GM23338 (cell line): Measurements from ENCODE around the gene PPP1R36. TPM values are rescaled to one million over a fixed set of nuclear protein-coding genes. Genes with fewer than 3 reads are reported as not detected.

Source experiments
- ATAC-seq: fragments of 200-7000 bp; cut with Tn5 transposase; 3 replicates; pipeline ENCODE4 v1.9.1; 2020
- DNase-seq: peaks from one replicate; pipeline ENCODE4 v3.0.0-alpha.2; 2015; ENCODE audit warnings: low spot score
- H2AFZ ChIP-seq: fragments of 200-600 bp; sonication (generic); 2 replicates; pipeline ENCODE4 v1.8.0; 2016; ENCODE audit warnings: antibody characterized with exemption, mild to moderate bottlenecking, moderate library complexity
- H3F3A ChIP-seq: fragments of 200-600 bp; sonication (generic); replicated peaks from 2 replicates; pipeline ENCODE4 v1.8.0; 2017; ENCODE audit warnings: antibody characterized with exemption, mixed run types, low read depth
- H3K27ac ChIP-seq: fragments of 200-600 bp; sonication (generic); 2 replicates; pipeline ENCODE4 v1.6.1; 2016; ENCODE audit warnings: low read depth
- H3K27me3 ChIP-seq: fragments of 200-600 bp; sonication (generic); 2 replicates; pipeline ENCODE4 v1.8.0; 2016; ENCODE audit warnings: mild to moderate bottlenecking, mixed run types, moderate library complexity; ENCODE audit not compliant: insufficient read depth
- H3K36me3 ChIP-seq: fragments of 200-600 bp; sonication (generic); 2 replicates; pipeline ENCODE4 v1.8.0; 2016; ENCODE audit warnings: mild to moderate bottlenecking; ENCODE audit not compliant: insufficient read depth
- H3K4me1 ChIP-seq: fragments of 200-600 bp; sonication (generic); 2 replicates; pipeline ENCODE4 v1.8.0; 2016; ENCODE audit warnings: mild to moderate bottlenecking, moderate library complexity; ENCODE audit not compliant: insufficient read depth
- H3K4me2 ChIP-seq: fragments of 200-600 bp; sonication (generic); 2 replicates; pipeline ENCODE4 v1.7.1; 2017; ENCODE audit warnings: mixed run types
- H3K4me3 ChIP-seq: fragments of 200-600 bp; sonication (generic); 2 replicates; pipeline ENCODE4 v1.6.1; 2016; ENCODE audit warnings: mixed run types
- H3K79me2 ChIP-seq: fragments of 200-600 bp; sonication (generic); replicated peaks from 2 replicates; pipeline ENCODE4 v1.8.0; 2017; ENCODE audit warnings: mild to moderate bottlenecking; ENCODE audit not compliant: insufficient read depth
- H3K9me2 ChIP-seq: fragments of 200-600 bp; sonication (generic); 2 replicates; pipeline ENCODE4 v1.8.0; 2017; ENCODE audit not compliant: insufficient read depth
- H4K20me1 ChIP-seq: fragments of 200-600 bp; sonication (generic); replicated peaks from 2 replicates; pipeline ENCODE4 v1.8.0; 2017; ENCODE audit warnings: mild to moderate bottlenecking; ENCODE audit not compliant: insufficient read depth
- H3K27ac Mint-ChIP-seq: 2 replicates; pipeline ENCODE4 v1.8.0; 2020; ENCODE audit warnings: inconsistent platforms, mild to moderate bottlenecking, moderate library complexity, mixed read lengths
- H3K27me3 Mint-ChIP-seq: 3 replicates; pipeline ENCODE4 v1.8.0; 2022; ENCODE audit warnings: low read depth, mild to moderate bottlenecking, moderate library complexity, mixed read lengths, inconsistent platforms; ENCODE audit not compliant: insufficient read depth, poor library complexity
- H3K36me3 Mint-ChIP-seq: 3 replicates; pipeline ENCODE4 v1.8.0; 2021; ENCODE audit warnings: low read depth, mild to moderate bottlenecking, inconsistent platforms, moderate library complexity, mixed read lengths
- H3K4me1 Mint-ChIP-seq: 3 replicates; pipeline ENCODE4 v1.8.0; 2020; ENCODE audit warnings: mild to moderate bottlenecking, inconsistent platforms, mixed read lengths
- H3K4me3 Mint-ChIP-seq: 3 replicates; pipeline ENCODE4 v1.8.0; 2021; ENCODE audit warnings: moderate library complexity, mild to moderate bottlenecking, inconsistent platforms, mixed read lengths
- H3K9me3 Mint-ChIP-seq: 3 replicates; pipeline ENCODE4 v1.8.0; 2020; ENCODE audit warnings: moderate library complexity, mild to moderate bottlenecking, inconsistent platforms, mixed read lengths
- CREB1 ChIP-seq: fragments of 250-450 bp; sonication (Bioruptor Pico); IDR thresholded peaks from 2 replicates; pipeline ENCODE4 v1.5.0; 2020; ENCODE audit warnings: low read depth, mild to moderate bottlenecking, moderate library complexity
- CTCF ChIP-seq, 2 experiments: fragments of 200-600 bp in 1 of 2; sonication (generic) in 1 of 2; conservative IDR thresholded peaks; 2 replicates each; pipeline versions ENCODE4 v1.5.1 to v1.6.1; 2016 to 2017; ENCODE audit warnings: antibody characterized with exemption in 2 of 2, low read depth in 2 of 2, mild to moderate bottlenecking in 2 of 2, moderate library complexity in 1 of 2
- EZH2 ChIP-seq: fragments of 200-600 bp; sonication (generic); IDR thresholded peaks from one replicate; pipeline ENCODE4 v1.8.0; 2017; ENCODE audit warnings: antibody characterized with exemption, mild to moderate bottlenecking, low read depth; ENCODE audit not compliant: unreplicated experiment
- EZH2phosphoT487 ChIP-seq: fragments of 200-600 bp; sonication (generic); IDR thresholded peaks from one replicate; pipeline ENCODE4 v1.8.1; 2018; ENCODE audit warnings: antibody characterized with exemption; ENCODE audit not compliant: unreplicated experiment
- JUNB ChIP-seq: IDR thresholded peaks from one replicate; pipeline ENCODE4 v1.6.1; 2016; ENCODE audit warnings: antibody characterized with exemption; ENCODE audit not compliant: unreplicated experiment
- NANOG ChIP-seq: IDR thresholded peaks from 2 replicates; pipeline ENCODE4 v1.6.1; 2016; ENCODE audit warnings: antibody characterized with exemption, borderline replicate concordance
- POLR2AphosphoS5 ChIP-seq: IDR thresholded peaks from 2 replicates; pipeline ENCODE4 v1.6.1; 2016; ENCODE audit warnings: antibody characterized with exemption, low read depth
- STAT1 ChIP-seq: IDR thresholded peaks from one replicate; pipeline ENCODE4 v1.6.1; 2016; ENCODE audit warnings: antibody characterized with exemption; ENCODE audit not compliant: unreplicated experiment
- ZNF114 ChIP-seq: fragments of 250-450 bp; sonication (Bioruptor Pico); IDR thresholded peaks from 2 replicates; pipeline ENCODE4 v1.5.0; 2020; ENCODE audit warnings: mild to moderate bottlenecking, moderate library complexity
- ZNF331 ChIP-seq: fragments of 250-450 bp; sonication (Bioruptor Pico); IDR thresholded peaks from 2 replicates; pipeline ENCODE4 v1.5.0; 2020; ENCODE audit warnings: low read depth, mild to moderate bottlenecking, moderate library complexity
- polyA plus RNA-seq: library from polyadenylated mRNA; unstranded; fragments of >200 nt; fragmentation: Nextera tagmentation; extraction: Ambion mirVana; gene quantifications from 2 replicates; pipeline ENCODE4 v1.2.1, GENCODE V29; 2016
- total RNA-seq: library from RNA; depleted of rRNA; stranded (reverse); fragments of >200 nt; shearing (Covaris generic); gene quantifications from 2 replicates; pipeline ENCODE4 v1.2.3, GENCODE V29; 2014

The PPP1R36 gene
- total and polyA plus RNA-seq, 2 experiments from 2014 or later: 0.42 to 1.4 TPM

- H3K4me3 Mint-ChIP-seq: no peak overlapping the region
Measured at GRCh38 chr14:64522591-64523355, 27.0 kb upstream of the PPP1R36 start.

GRCh38 chr14:64525354-64525753 lies 24.4 kb upstream of the PPP1R36 start:
- ATAC-seq (no peak), DNase-seq (no peak)
- Histone ChIP-seq H3K27ac (no peak overlapping the region), H3K36me3 (no peaks in the 10 kb centered on the region; the same call in 1 of the 2 replicates), H4K20me1 (0 out of 2 replicates have a peak, but pooled peaks cover 7% of the 10 kb centered on the region), H3K4me1 (no peaks in the 10 kb centered on the region), H3K27me3 (no peaks in the 10 kb centered on the region), H2AFZ (no peak overlapping the region), H3K79me2 (peaks cover 22% of the 10 kb centered on the region), H3K4me3 (no peak overlapping the region), H3K9me2 (no peaks in the 10 kb centered on the region), H3F3A (no peaks in the 10 kb centered on the region), H3K4me2 (no peak overlapping the region)
- Mint-ChIP-seq H3K9me3 (no peaks in the 10 kb centered on the region), H3K27ac (no peak overlapping the region), H3K27me3 (no peaks in the 10 kb centered on the region), H3K4me1 (no peaks in the 10 kb centered on the region), H3K36me3 (peaks cover 4% of the 10 kb centered on the region; the same call in 2 of the 3 replicates), H3K4me3 (no peak overlapping the region)
- TF ChIP-seq CTCF (conservative IDR thresholded peaks at IDR 0.05; ENCODE audit: low read depth in 2 of 2) (no peak), EZH2phosphoT487 (no peak), CREB1 (no peak), JUNB (no peak), NANOG (no peak)

More at GRCh38 chr14:64522591-64523355, 27.0 kb upstream of the PPP1R36 start:
- Mint-ChIP-seq H3K36me3 (peaks cover 4% of the 10 kb centered on the region; the same call in 2 of the 3 replicates), H3K27me3 (no peaks in the 10 kb centered on the region), H3K27ac (no peak overlapping the region), H3K9me3 (no peaks in the 10 kb centered on the region), H3K4me1 (no peaks in the 10 kb centered on the region; the same call in 2 of the 3 replicates)
- H2AFZ ChIP-seq: no peak overlapping the region
- H3K79me2 ChIP-seq: peaks cover 48% of the 10 kb centered on the region
- no peak overlapping the region for H3K4me3 ChIP-seq
- H3K27me3 ChIP-seq: no peaks in the 10 kb centered on the region
- H3F3A ChIP-seq: no peaks in the 10 kb centered on the region
- no peak overlapping the region for H3K27ac ChIP-seq
- H3K4me1 ChIP-seq: no peaks in the 10 kb centered on the region
- DNase-seq: no peak
- no peak for TF ChIP-seq STAT1
- H3K36me3 ChIP-seq: no peaks in the 10 kb centered on the region; the same call in 1 of the 2 replicates
- 0 out of 2 replicates have a peak, but pooled peaks cover 12% of the 10 kb centered on the region for H4K20me1 ChIP-seq
- H3K9me2 ChIP-seq: no peaks in the 10 kb centered on the region
- no peak for ATAC-seq
- no peak overlapping the region for H3K4me2 ChIP-seq

GRCh38 chr14:64531567-64531966 lies 18.2 kb upstream of the PPP1R36 start:
- Mint-ChIP-seq H3K27me3 (no peaks in the 10 kb centered on the region), H3K4me1 (peaks cover under 1% of the 10 kb centered on the region; the same call in 1 of the 3 replicates), H3K36me3 (peaks cover 4% of the 10 kb centered on the region; the same call in 2 of the 3 replicates), H3K27ac (no peak overlapping the region), H3K9me3 (no peaks in the 10 kb centered on the region), H3K4me3 (no peak overlapping the region)
- Histone ChIP-seq H3K79me2 (no peaks in the 10 kb centered on the region), H3K4me3 (no peak overlapping the region), H3K36me3 (no peaks in the 10 kb centered on the region), H3K27me3 (no peaks in the 10 kb centered on the region), H3K9me2 (no peaks in the 10 kb centered on the region), H3K27ac (no peak overlapping the region), H3F3A (no peaks in the 10 kb centered on the region), H3K4me2 (no peak overlapping the region), H4K20me1 (no peaks in the 10 kb centered on the region), H2AFZ (no peak overlapping the region), H3K4me1 (no peaks in the 10 kb centered on the region)
- DNase-seq (no peak), ATAC-seq (no peak)
- TF ChIP-seq POLR2AphosphoS5 (no peak), JUNB (no peak), CTCF (conservative IDR thresholded peaks at IDR 0.05; ENCODE audit: low read depth in 2 of 2) (no peak), EZH2 (no peak), ZNF331 (no peak), ZNF114 (CRISPR knock-in tag) (no peak)
